ENCODE results near the gene SYNE1. TPM values are rescaled to one million over a fixed set of nuclear protein-coding genes. Genes with fewer than 3 reads are reported as not detected.

The SYNE1 gene
- total RNA-seq, 1 donor from 2014 or later: 6.0 TPM

DNA sequence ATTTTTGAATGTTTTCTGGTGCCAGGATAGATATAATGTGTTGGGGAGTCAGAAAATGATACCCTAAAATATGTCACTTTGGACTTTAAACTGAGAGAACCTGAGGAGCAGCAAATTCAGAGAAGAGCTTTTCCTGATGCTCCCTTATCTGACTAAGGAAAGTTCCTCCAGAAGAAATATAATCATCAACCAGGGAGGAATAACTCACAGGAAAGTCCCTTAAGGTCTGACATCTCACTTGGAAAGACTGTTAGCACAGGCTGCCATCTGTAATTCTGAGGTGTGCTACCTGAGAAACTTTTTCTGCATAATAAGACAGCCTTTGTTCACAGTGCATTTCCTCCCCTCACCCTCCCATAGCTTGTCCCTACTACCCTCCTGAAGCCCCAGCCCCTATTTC, 218.6 kb downstream of the SYNE1 start:
- TF ChIP-seq EZH2phosphoT487 (IDR thresholded peaks at IDR 0.05): no peak
- TF ChIP-seq, protein P1, sequence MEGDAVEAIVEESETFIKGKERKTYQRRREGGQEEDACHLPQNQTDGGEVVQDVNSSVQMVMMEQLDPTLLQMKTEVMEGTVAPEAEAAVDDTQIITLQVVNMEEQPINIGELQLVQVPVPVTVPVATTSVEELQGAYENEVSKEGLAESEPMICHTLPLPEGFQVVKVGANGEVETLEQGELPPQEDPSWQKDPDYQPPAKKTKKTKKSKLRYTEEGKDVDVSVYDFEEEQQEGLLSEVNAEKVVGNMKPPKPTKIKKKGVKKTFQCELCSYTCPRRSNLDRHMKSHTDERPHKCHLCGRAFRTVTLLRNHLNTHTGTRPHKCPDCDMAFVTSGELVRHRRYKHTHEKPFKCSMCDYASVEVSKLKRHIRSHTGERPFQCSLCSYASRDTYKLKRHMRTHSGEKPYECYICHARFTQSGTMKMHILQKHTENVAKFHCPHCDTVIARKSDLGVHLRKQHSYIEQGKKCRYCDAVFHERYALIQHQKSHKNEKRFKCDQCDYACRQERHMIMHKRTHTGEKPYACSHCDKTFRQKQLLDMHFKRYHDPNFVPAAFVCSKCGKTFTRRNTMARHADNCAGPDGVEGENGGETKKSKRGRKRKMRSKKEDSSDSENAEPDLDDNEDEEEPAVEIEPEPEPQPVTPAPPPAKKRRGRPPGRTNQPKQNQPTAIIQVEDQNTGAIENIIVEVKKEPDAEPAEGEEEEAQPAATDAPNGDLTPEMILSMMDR (IDR thresholded peaks at IDR 0.05): no peak
- TF ChIP-seq EZH2 (IDR thresholded peaks at IDR 0.05): no peak
- Mint-ChIP-seq H3K9me3 (peaks cover 2% of the 10 kb centered on the region), H3K4me1 (no peaks in the 10 kb centered on the region), H3K27ac (no peak overlapping the region), H3K27me3 (ENCODE audit: insufficient read depth, low read depth) (no peaks in the 10 kb centered on the region), H3K4me3 (no peak overlapping the region), H3K36me3 (no peaks in the 10 kb centered on the region)
- Histone ChIP-seq H3K27ac (no peak overlapping the region), H3K27me3 (no peaks in the 10 kb centered on the region), H3K4me1 (no peaks in the 10 kb centered on the region), H3F3A (ENCODE audit: low read depth) (no peaks in the 10 kb centered on the region), H3K79me2 (ENCODE audit: low read depth) (no peaks in the 10 kb centered on the region), H3K9me3 (ENCODE audit: low read depth) (no peaks in the 10 kb centered on the region), H2AFZ (replicated peaks) (no peak overlapping the region), H3K36me3 (no peaks in the 10 kb centered on the region), H3K4me2 (no peak overlapping the region), H4K20me1 (ENCODE audit: low read depth) (no peaks in the 10 kb centered on the region), H3K4me3 (no peak overlapping the region), H3K9ac (no peak overlapping the region)
- no peak for DNase-seq (ENCODE audit: low spot score)

DNA sequence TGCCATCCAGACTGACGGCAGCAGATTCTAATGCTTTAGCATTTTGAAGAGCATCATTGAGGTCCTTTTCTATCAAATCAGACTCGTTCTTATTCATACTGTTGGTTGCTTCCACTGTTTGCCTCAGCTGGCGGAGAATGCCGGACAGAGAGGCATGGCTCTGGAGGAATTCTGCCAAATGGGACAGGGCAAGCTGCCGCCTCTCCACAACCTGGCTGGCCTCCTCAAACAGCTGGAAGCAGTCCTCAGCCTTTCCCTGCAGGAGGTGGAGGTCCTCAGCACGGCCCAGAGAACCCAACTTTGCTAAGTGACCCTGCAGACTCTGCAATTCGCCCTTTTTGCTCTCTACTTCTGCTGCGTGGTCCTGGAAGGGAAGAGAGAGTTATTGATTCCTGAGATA, 220.5 kb downstream of the SYNE1 start:
- H3K27me3 ChIP-seq: no peaks in the 10 kb centered on the region
- H3K36me3 Mint-ChIP-seq: no peaks in the 10 kb centered on the region
- no peaks in the 10 kb centered on the region for H3K4me1 Mint-ChIP-seq
- H4K20me1 ChIP-seq (ENCODE audit: low read depth): no peaks in the 10 kb centered on the region
- TF ChIP-seq EZH2 (IDR thresholded peaks at IDR 0.05) (no peak), EZH2phosphoT487 (IDR thresholded peaks at IDR 0.05) (no peak)
- TF ChIP-seq, protein P1 (IDR thresholded peaks at IDR 0.05): no peak
- H3K27me3 Mint-ChIP-seq (ENCODE audit: insufficient read depth, low read depth): no peaks in the 10 kb centered on the region
- H3K9me3 ChIP-seq (ENCODE audit: low read depth): no peaks in the 10 kb centered on the region
- no peak for DNase-seq (ENCODE audit: low spot score)
- no peaks in the 10 kb centered on the region for H3K79me2 ChIP-seq (ENCODE audit: low read depth)
- H3K4me2 ChIP-seq: no peak overlapping the region
- H3K9me3 Mint-ChIP-seq: no peaks in the 10 kb centered on the region
- H3K27ac Mint-ChIP-seq: no peak overlapping the region
- no peak overlapping the region for H3K4me3 Mint-ChIP-seq
- no peaks in the 10 kb centered on the region for H3F3A ChIP-seq (ENCODE audit: low read depth)
- H3K9ac ChIP-seq: no peak overlapping the region
- no peak overlapping the region for H3K27ac ChIP-seq
- no peak overlapping the region for H2AFZ ChIP-seq (replicated peaks)
- H3K4me1 ChIP-seq: no peaks in the 10 kb centered on the region
- H3K4me3 ChIP-seq: no peak overlapping the region
- no peaks in the 10 kb centered on the region for H3K36me3 ChIP-seq

DNA sequence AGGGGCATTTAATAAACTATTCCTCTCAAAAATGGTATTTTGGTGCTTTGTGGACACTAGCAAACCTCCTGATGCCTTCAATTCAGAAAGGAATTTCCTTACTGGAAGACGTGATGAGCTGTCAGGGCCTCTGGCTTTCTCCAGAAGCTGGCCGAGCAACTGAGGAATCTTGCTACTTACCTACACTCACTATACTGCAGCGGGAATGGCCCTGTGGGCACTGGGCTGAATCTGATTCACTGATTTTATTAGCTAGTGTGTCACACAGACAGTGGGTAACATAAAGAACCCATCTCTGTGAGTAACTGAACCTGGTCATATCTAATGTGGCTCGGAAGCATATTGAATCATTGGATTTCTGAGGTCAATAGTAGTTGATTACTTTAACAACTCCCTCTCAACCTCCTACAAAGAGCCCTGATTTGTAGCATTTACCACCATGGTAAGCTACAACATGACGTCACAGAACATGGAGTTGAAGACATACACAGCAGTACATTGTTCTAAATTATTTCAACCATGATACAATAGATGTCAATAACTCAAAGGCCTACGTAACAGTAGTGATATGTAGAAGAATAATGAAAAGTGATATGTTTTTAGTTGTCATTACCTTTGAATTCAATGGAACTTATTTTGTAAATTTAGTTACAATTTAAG, 232.1 kb downstream of the SYNE1 start:
- Histone ChIP-seq H2AFZ (replicated peaks) (no peak overlapping the region), H3F3A (ENCODE audit: low read depth) (no peaks in the 10 kb centered on the region), H3K4me1 (no peaks in the 10 kb centered on the region), H3K79me2 (ENCODE audit: low read depth) (no peaks in the 10 kb centered on the region), H3K9ac (no peak overlapping the region), H3K4me3 (no peak overlapping the region), H3K27ac (no peak overlapping the region), H3K36me3 (no peaks in the 10 kb centered on the region), H4K20me1 (ENCODE audit: low read depth) (no peaks in the 10 kb centered on the region), H3K4me2 (no peak overlapping the region), H3K9me3 (ENCODE audit: low read depth) (no peaks in the 10 kb centered on the region), H3K27me3 (no peaks in the 10 kb centered on the region)
- H3K36me3 Mint-ChIP-seq: no peaks in the 10 kb centered on the region
- H3K27me3 Mint-ChIP-seq (ENCODE audit: insufficient read depth, low read depth): no peaks in the 10 kb centered on the region
- no peak for DNase-seq (ENCODE audit: low spot score)
- H3K27ac Mint-ChIP-seq: no peak overlapping the region
- no peaks in the 10 kb centered on the region for H3K9me3 Mint-ChIP-seq
- no peak overlapping the region for H3K4me3 Mint-ChIP-seq
- no peaks in the 10 kb centered on the region for H3K4me1 Mint-ChIP-seq
- TF ChIP-seq EZH2phosphoT487 (IDR thresholded peaks at IDR 0.05): no peak

DNA sequence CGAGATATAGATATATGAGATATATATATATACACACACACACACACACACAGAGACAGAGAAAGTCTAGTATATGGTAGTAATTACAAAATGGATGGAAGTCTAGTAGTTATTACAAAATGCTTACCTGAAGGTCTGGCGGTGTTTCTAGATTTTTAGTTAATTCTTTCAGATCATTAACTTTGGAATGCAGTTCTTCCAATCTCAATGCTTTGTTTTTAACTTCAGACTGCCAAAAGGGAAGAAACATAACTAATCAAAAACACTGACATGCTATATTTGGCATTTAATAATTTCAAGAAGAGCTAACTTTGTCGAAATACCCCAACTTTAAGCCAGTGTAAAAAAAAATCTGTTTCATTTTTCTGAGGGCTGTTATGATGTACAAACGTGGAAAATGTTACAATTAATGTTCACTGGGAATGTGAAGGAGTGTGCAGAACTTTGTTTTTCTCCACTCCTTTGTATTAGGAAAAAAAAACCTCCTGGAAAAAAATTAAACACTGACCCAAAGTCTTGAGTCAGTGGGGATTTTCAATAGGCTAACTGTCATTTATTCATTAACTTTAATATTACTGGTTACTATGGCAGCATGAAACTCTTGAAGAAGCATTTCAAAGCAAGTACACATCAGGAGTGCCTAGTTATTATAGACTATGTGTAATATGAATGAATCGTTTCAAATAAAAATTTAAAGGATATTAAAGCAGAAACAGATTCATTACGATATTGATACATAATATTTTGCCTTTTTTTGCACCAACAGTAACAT, 232.9 kb downstream of the SYNE1 start:
- Histone ChIP-seq H3F3A (ENCODE audit: low read depth) (no peaks in the 10 kb centered on the region), H3K4me2 (no peak overlapping the region), H3K79me2 (ENCODE audit: low read depth) (no peaks in the 10 kb centered on the region), H3K4me3 (no peak overlapping the region), H3K27ac (no peak overlapping the region), H3K27me3 (no peaks in the 10 kb centered on the region), H4K20me1 (ENCODE audit: low read depth) (no peaks in the 10 kb centered on the region), H3K4me1 (no peaks in the 10 kb centered on the region), H3K9me3 (ENCODE audit: low read depth) (no peaks in the 10 kb centered on the region), H3K36me3 (no peaks in the 10 kb centered on the region), H2AFZ (replicated peaks) (no peak overlapping the region), H3K9ac (no peak overlapping the region)
- no peaks in the 10 kb centered on the region for H3K4me1 Mint-ChIP-seq
- no peak for TF ChIP-seq EZH2 (IDR thresholded peaks at IDR 0.05)
- TF ChIP-seq EZH2phosphoT487 (IDR thresholded peaks at IDR 0.05): no peak
- TF ChIP-seq, protein P1 (IDR thresholded peaks at IDR 0.05): no peak
- H3K4me3 Mint-ChIP-seq: no peak overlapping the region
- no peak for DNase-seq (ENCODE audit: low spot score)
- no peaks in the 10 kb centered on the region for H3K36me3 Mint-ChIP-seq
- no peak overlapping the region for H3K27ac Mint-ChIP-seq
- H3K9me3 Mint-ChIP-seq: no peaks in the 10 kb centered on the region
- no peaks in the 10 kb centered on the region for H3K27me3 Mint-ChIP-seq (ENCODE audit: insufficient read depth, low read depth)

All from neural progenitor cell (in vitro differentiated cells).